Stimulated activated CD8-positive, alpha-beta memory T cell treated with anti-CD3 and anti-CD28 coated beads, Interleukin-12 subunit alpha, Interleukin-12 subunit beta, amount 100 ng/mL, for 24 hours (primary cell): Measurements from ENCODE around the gene PARD3.

Source experiments
- DNase-seq: peaks from one replicate; pipeline ENCODE4 v3.0.0-alpha.2; 2020; ENCODE audit errors: extremely low read depth

The PARD3 gene

GRCh38 chr10:34127676-34128075 is 687.4 kb downstream of the PARD3 start:
- no peak for DNase-seq

GRCh38 chr10:34126371-34127151 is 688.5 kb downstream of the PARD3 start:
- DNase-seq, result no peak

GRCh38 chr10:34125702-34126101 is 689.4 kb downstream of the PARD3 start:
- no peak for DNase-seq

- DNase-seq, result no peak
Observed at GRCh38 chr10:34124522-34125035, 690.5 kb downstream of the PARD3 start.

- no peak for DNase-seq
Observed at GRCh38 chr10:34121781-34122622, 693.1 kb downstream of the PARD3 start.

GRCh38 chr10:34121125-34121753 is 693.9 kb downstream of the PARD3 start:
- DNase-seq, result no peak

- DNase-seq, result no peak
Observed at GRCh38 chr10:34119456-34119855, 695.6 kb downstream of the PARD3 start.

DNA sequence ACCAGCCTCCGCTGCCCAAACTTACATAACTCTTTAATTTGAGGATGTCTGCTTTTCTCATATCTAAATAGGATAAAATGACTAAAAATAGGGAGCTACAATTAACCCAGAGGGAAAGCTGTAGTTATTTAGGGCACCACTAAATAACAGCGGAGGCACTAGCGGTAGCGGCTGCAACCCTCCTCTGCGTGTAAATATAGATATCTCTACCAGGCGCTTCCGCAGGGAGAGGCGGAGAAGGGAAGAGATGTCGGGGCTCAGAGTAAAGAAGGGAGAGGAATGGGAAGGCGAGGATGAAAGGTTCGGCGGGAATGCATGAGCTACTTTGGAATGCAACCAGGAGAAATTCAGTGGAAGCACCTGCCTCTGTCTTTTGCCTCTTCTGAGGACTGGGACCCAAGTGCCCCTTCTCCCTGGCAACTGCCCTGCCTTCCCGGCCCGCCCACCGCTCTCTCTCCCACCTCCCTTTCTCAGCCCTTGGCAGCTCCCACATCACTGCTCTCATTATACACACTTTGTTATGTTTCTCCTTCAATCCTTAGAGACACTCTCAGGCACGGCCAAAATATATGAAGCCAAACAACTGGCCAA is 698.3 kb downstream of the PARD3 start:
- no peak for DNase-seq

DNA sequence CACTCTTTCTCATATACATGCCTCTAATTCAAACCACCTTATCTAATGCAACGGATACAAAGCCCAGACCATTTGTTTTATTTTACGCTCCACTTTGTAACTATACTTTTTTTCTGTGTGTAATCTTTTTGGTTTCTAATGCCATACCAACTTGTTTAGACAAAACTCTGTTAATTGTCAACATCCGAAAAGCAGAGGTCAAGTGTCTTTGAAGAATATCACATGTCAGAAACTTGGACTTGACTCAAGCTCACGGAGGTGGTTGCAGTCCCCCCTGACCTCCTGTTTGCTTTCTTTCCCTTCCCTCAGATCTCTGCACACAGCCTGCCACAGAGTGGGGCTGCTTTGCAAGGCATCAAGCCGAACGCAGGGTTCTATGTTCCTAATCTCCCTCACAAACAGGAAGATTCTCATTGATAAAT is 698.9 kb downstream of the PARD3 start:
- no peak for DNase-seq

DNA sequence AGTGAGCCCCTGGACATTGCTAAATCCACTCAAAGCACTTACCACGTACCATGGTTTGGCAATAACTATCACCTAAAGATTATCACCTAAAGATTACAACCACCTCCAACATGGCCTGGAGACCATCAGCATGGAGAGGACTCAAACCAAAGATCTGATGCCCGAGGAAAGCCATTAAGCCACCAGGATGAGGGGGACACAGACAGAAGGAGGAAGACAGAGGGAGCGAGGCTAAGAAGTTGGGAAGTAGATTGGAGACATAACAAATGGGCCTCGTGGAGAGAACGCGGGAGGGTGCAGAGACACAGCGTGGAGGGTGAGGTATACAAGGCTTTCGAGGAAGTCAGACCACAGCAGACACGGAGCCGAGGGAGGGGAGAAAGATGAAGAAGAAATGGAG is 700.2 kb downstream of the PARD3 start:
- no peak for DNase-seq

GRCh38 chr10:34113504-34114225 is 701.4 kb downstream of the PARD3 start:
- no peak for DNase-seq

- DNase-seq, result no peak
Observed at GRCh38 chr10:34112171-34112782, 702.8 kb downstream of the PARD3 start.

GRCh38 chr10:34111179-34111578 is 703.9 kb downstream of the PARD3 start:
- no peak for DNase-seq

GRCh38 chr10:34109952-34110702 is 705.0 kb downstream of the PARD3 start:
- no peak for DNase-seq

GRCh38 chr10:34109495-34109894 is 705.6 kb downstream of the PARD3 start:
- DNase-seq, result no peak

DNA sequence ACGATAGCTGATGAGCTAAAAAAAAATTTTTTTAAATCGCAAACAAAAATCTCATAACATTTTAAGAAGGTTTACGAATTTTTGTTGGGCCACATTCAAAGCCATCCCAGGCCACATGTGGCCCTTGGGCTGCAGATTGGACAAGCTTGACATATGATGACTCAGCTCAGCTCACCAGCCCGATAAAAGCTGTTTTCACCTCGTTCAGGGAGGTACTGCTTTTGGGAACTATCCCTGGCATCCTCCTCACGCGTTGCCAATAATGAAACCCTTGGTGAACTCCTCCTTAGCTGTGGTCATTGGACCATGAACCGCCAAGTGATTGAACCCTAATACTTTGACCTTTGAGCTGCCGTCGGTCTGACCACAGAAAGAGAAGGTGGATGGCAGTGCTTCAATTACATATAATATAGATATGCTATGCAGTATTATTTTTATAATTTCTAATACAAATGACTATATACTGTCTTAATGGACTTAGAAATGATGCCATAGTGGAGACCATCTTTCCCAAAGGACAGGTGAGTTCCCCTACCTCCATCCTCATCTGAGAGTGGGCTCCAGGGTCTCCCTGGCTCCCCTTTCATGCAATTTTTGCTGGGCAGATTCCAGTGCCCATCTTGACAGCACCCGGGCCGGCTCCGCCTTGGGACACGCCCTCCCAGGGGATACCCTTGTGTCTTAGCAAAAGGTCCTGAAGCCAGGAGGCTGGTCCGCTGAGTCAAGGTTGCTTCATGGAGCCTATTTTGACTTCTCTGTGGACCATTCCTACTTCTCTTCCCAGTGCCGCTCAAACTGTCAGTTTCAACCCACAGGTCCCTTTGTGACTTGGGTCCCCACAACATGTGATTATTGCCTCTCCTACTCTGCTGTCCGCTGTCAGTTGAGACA is 707.2 kb downstream of the PARD3 start:
- no peak for DNase-seq

- no peak for DNase-seq
Observed at GRCh38 chr10:34106356-34106885, 708.7 kb downstream of the PARD3 start.

DNA sequence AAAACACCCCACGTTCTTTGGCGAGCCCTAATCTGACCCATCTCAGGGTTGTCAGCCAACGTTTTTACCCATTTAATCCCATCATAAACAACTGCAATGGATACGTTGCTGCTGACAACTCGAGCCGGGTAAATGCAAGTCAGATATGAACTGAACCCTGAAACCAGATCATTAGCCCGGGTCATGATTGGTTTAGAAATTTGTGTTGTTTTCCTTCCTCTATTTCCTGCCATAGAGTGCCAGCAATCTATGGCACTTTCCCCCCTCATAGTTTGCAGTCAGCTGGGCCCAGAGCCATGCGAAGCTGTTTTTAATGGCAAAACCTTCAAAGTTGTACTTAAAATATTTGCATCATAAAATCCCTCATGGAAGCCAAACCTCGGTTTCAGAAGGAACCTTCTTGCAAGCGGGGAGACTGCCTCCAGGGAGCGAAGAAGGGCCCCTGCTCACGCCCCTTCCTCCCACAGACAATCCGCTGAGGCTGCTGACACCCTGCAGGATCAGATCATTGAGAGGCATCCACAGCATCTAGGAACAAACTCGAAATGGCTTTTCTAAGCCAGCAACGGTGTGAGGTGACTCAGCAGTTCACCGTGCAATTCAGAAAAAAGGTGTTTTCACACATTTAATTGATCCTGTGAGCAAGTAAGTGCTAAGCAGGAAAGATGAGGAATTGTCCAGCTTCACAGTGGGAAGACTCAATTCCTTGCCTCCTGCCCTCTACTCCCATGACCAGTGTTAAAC is 710.1 kb downstream of the PARD3 start:
- DNase-seq, result no peak
